ENCODE results near the gene GRK2.

GRCh38 chr11:67323526-67323925, 57.3 kb downstream of the GRK2 start:
- TF ChIP-seq POLR2A (IDR thresholded peaks at IDR 0.05) (no peak), CTCF (IDR thresholded peaks at IDR 0.05) (no peak)

All from adrenal gland (tissue), 5 donors.